Naive thymus-derived CD4-positive, alpha-beta T cell (primary cell): ENCODE results near the gene MED15. TPM values are rescaled to one million over a fixed set of nuclear protein-coding genes. Genes with fewer than 3 reads are reported as not detected.
A peak's percentile ranks its signal among the peaks of the same experiment; 100 is the strongest.

ENCODE experiments used
- ATAC-seq: fragments of 150-1000 bp; cut with Tn5 transposase; 2 replicates; pipeline ENCODE4 v1.10.0; 2021; ENCODE audit warnings: mild to moderate bottlenecking, moderate library complexity
- CTCF ChIA-PET: fragments of 350-600 bp; sonication (Branson Sonifier 250); formaldehyde crosslinking; loops from one replicate; lab custom pipeline; 2021; ENCODE audit warnings: antibody characterized with exemption; lab: Charles Lee
- POLR2A ChIA-PET: fragments of 350-600 bp; sonication (Branson Sonifier 250); formaldehyde crosslinking; loops from one replicate; lab custom pipeline; 2021; ENCODE audit warnings: antibody characterized with exemption, inconsistent platforms; lab: Charles Lee
- DNase-seq, 9 donors: peaks; one replicate each; pipeline versions ENCODE4 v3.0.0 to v3.0.0-alpha.2; 2020 to 2022; ENCODE audit warnings: mixed read lengths in 1 of 9
- H3K27ac ChIP-seq: one replicate; pipeline ENCODE4 v1.7.0; 2013; ENCODE audit warnings: mild to moderate bottlenecking, low read depth, low read length, moderate library complexity
- H3K27me3 ChIP-seq, 2 donors: one replicate each; pipeline ENCODE4 v1.7.0; 2013; ENCODE audit warnings: low read length in 2 of 2, mild to moderate bottlenecking in 2 of 2, moderate library complexity in 2 of 2; ENCODE audit not compliant: control insufficient read depth in 2 of 2, insufficient read depth in 2 of 2
- H3K36me3 ChIP-seq, 3 experiments: 1 replicate in 2 of 3; 2 replicates in 1 of 3; pipeline ENCODE4 v1.7.0; 2013; ENCODE audit warnings: low read length in 3 of 3, mild to moderate bottlenecking in 3 of 3, moderate library complexity in 1 of 3; ENCODE audit not compliant: insufficient read depth in 3 of 3, control insufficient read depth in 2 of 3
- H3K4me1 ChIP-seq, 2 donors: one replicate each; pipeline ENCODE4 v1.7.0; 2013; ENCODE audit warnings: low read length in 2 of 2, mild to moderate bottlenecking in 2 of 2, moderate library complexity in 1 of 2; ENCODE audit not compliant: control insufficient read depth in 2 of 2, insufficient read depth in 2 of 2
- H3K4me3 ChIP-seq: 2 replicates; pipeline ENCODE4 v1.7.0; 2013; ENCODE audit warnings: mild to moderate bottlenecking, low read length
- H3K9me3 ChIP-seq, 3 experiments: 1 replicate in 2 of 3; 2 replicates in 1 of 3; pipeline ENCODE4 v1.7.0; 2013; ENCODE audit warnings: low read length in 3 of 3; ENCODE audit not compliant: control insufficient read depth in 2 of 3
- H3K27ac Mint-ChIP-seq, 9 donors: one replicate each; pipeline ENCODE4 v1.8.0; 2020 to 2022; ENCODE audit warnings: mixed read lengths in 9 of 9, mild to moderate bottlenecking in 8 of 9, moderate library complexity in 5 of 9, inconsistent platforms in 2 of 9
- H3K27me3 Mint-ChIP-seq, 5 donors: one replicate each; pipeline ENCODE4 v1.8.0; 2021 to 2022; ENCODE audit warnings: mixed read lengths in 5 of 5, mild to moderate bottlenecking in 1 of 5
- H3K36me3 Mint-ChIP-seq, 5 donors: one replicate each; pipeline ENCODE4 v1.8.0; 2020 to 2022; ENCODE audit warnings: mixed read lengths in 5 of 5, mild to moderate bottlenecking in 3 of 5, inconsistent platforms in 1 of 5
- H3K4me1 Mint-ChIP-seq, 7 donors: one replicate each; pipeline ENCODE4 v1.8.0; 2020 to 2022; ENCODE audit warnings: mixed read lengths in 7 of 7, mild to moderate bottlenecking in 3 of 7, inconsistent platforms in 1 of 7
- H3K4me3 Mint-ChIP-seq, 10 donors: one replicate each; pipeline ENCODE4 v1.8.0; 2020 to 2022; ENCODE audit warnings: mild to moderate bottlenecking in 10 of 10, mixed read lengths in 10 of 10, moderate library complexity in 6 of 10, inconsistent platforms in 2 of 10
- H3K9me3 Mint-ChIP-seq, 11 donors: one replicate each; pipeline ENCODE4 v1.8.0; 2020 to 2022; ENCODE audit warnings: mixed read lengths in 11 of 11, mild to moderate bottlenecking in 4 of 11, inconsistent platforms in 1 of 11, moderate library complexity in 1 of 11
- intact Hi-C, 2 donors: fragments of 100-400 bp; cut with micrococcal nuclease; formaldehyde crosslinking; loops; one replicate each; pipeline ENCODE4 v1.15.1; 2023
- polyA plus RNA-seq, 2 donors: library from polyadenylated mRNA; unstranded; fragments of 300-500 nt; fragmentation: Illumina TruSeq; gene quantifications; one replicate each; pipeline ENCODE4 v1.2.3, GENCODE V29; 2021
- total RNA-seq, 6 experiments: library from RNA in 5 of 6; stranded (reverse) in 5 of 6; gene quantifications; 1 replicate in 5 of 6; 2 replicates in 1 of 6; pipeline ENCODE4 v1.2.3 and lab custom pipeline; 2021 to 2026

Gene MED15
- total and polyA plus RNA-seq, 7 experiments from 2014 or later: 24.3 to 235 (median 192) TPM

GRCh38 chr22:20517841-20518592 lies 10.6 kb downstream of the MED15 start:
- intact Hi-C loops: no loop called here
- H3K36me3 Mint-ChIP-seq: peaks cover 11 to 49% (median 21%) of the 10 kb centered on the region in 5 donors
- Histone ChIP-seq H3K4me3 (no peak overlapping the region), H3K36me3 (peaks cover 0 to 57% (median 5%) of the 10 kb centered on the region in 3 experiments), H3K9me3 (no peaks in the 10 kb centered on the region), H3K4me1 (peaks cover 18 to 35% of the 10 kb centered on the region in 2 donors), H3K27me3 (no peaks in the 10 kb centered on the region), H3K27ac (peak overlapping the region; percentile 25)
- no peaks in the 10 kb centered on the region for H3K9me3 Mint-ChIP-seq
- peaks cover 52 to 85% (median 76%) of the 10 kb centered on the region in 7 donors for H3K4me1 Mint-ChIP-seq
- peak overlapping the region in 9 of 10 donors; percentile 6 to 66 (median 47) for H3K4me3 Mint-ChIP-seq
- POLR2A ChIA-PET: interaction anchor here (0.9 to 1.5 kb wide), 5 partner anchors 11 to 57 kb away, joined by 3 to 5 read pairs (median 3); no protein-coding TSS in a partner anchor
- peak overlapping the region; percentile 36 to 89 (median 75) for H3K27ac Mint-ChIP-seq
- DNase-seq: no peak
- CTCF ChIA-PET: interaction anchor here (0.9 to 2.0 kb wide), 2 partner anchors 9 to 47 kb away, joined by 3 to 6 read pairs; no protein-coding TSS in a partner anchor
- no peaks in the 10 kb centered on the region for H3K27me3 Mint-ChIP-seq
- ATAC-seq: no peak

- H3K4me3 ChIP-seq: no peak overlapping the region
- H3K36me3 Mint-ChIP-seq: peaks cover 6 to 38% (median 21%) of the 10 kb centered on the region in 5 donors
- no peak overlapping the region for H3K4me3 Mint-ChIP-seq
Measured at GRCh38 chr22:20519558-20519957, 12.1 kb downstream of the MED15 start.

GRCh38 chr22:20520093-20520511 lies 12.7 kb downstream of the MED15 start:
- peak overlapping the region in 8 of 9 donors; percentile 21 to 86 (median 53) for H3K27ac Mint-ChIP-seq
- ChIA-PET POLR2A (interaction anchor here (0.7 to 1.7 kb wide), 6 partner anchors 13 to 57 kb away, joined by 3 to 4 read pairs (median 4); no protein-coding TSS in a partner anchor), CTCF (no interaction called here)
- H3K4me3 ChIP-seq: no peak overlapping the region
- intact Hi-C loops: no loop called here
- H3K9me3 Mint-ChIP-seq: peaks cover 0 to 1% (median 0%) of the 10 kb centered on the region in 11 donors
- H3K9me3 ChIP-seq: no peaks in the 10 kb centered on the region
- H3K36me3 ChIP-seq: peaks cover 0 to 40% (median 0%) of the 10 kb centered on the region in 3 experiments
- H3K27me3 ChIP-seq: no peaks in the 10 kb centered on the region
- H3K36me3 Mint-ChIP-seq: peaks cover 6 to 35% (median 21%) of the 10 kb centered on the region in 5 donors
- peaks cover 28 to 50% of the 10 kb centered on the region in 2 donors for H3K4me1 ChIP-seq
- DNase-seq: no peak
- no peaks in the 10 kb centered on the region for H3K27me3 Mint-ChIP-seq
- H3K4me1 Mint-ChIP-seq: peaks cover 55 to 84% (median 78%) of the 10 kb centered on the region in 7 donors
- H3K4me3 Mint-ChIP-seq: peak overlapping the region in 3 of 10 donors; percentile 11 to 28 (median 27)
- no peak overlapping the region for H3K27ac ChIP-seq
- ATAC-seq: no peak

More at GRCh38 chr22:20519558-20519957, 12.1 kb downstream of the MED15 start:
- ATAC-seq (no peak), DNase-seq (no peak)
- ChIA-PET CTCF (interaction anchor here (0.6 kb wide), 1 partner anchor 101 kb away, joined by 3 read pairs; no protein-coding TSS in a partner anchor), POLR2A (interaction anchor here (0.7 to 1.7 kb wide), 5 partner anchors 13 to 56 kb away, joined by 3 to 4 read pairs (median 4); no protein-coding TSS in a partner anchor)
- Mint-ChIP-seq H3K4me1 (peaks cover 53 to 85% (median 77%) of the 10 kb centered on the region in 7 donors), H3K27ac (peak overlapping the region in 4 of 9 donors; percentile 42 to 75 (median 46)), H3K9me3 (peaks cover 0 to 1% (median 0%) of the 10 kb centered on the region in 11 donors), H3K27me3 (no peaks in the 10 kb centered on the region)
- intact Hi-C loops: no loop called here
- H3K27me3 ChIP-seq: no peaks in the 10 kb centered on the region
- H3K9me3 ChIP-seq: no peaks in the 10 kb centered on the region
- H3K4me1 ChIP-seq: peaks cover 28 to 50% of the 10 kb centered on the region in 2 donors
- H3K36me3 ChIP-seq: peaks cover 0 to 46% (median 0%) of the 10 kb centered on the region in 3 experiments
- H3K27ac ChIP-seq: no peak overlapping the region

GRCh38 chr22:20522134-20523004 lies 15.0 kb downstream of the MED15 start:
- H3K36me3 Mint-ChIP-seq: peaks cover 6 to 36% (median 24%) of the 10 kb centered on the region in 5 donors
- H3K4me1 ChIP-seq: peaks cover 17 to 39% of the 10 kb centered on the region in 2 donors
- intact Hi-C loops: loop anchor here in 1 of 2 donors (2.0 kb wide), 1 partner anchor 14 kb away; no protein-coding TSS in a partner anchor

GRCh38 chr22:20523086-20523983 lies 15.9 kb downstream of the MED15 start:
- peak in 2 of 9 donors; percentile 2 to 11 for DNase-seq
- H3K9me3 Mint-ChIP-seq: peaks cover 0 to 1% (median 0%) of the 10 kb centered on the region in 11 donors
- H3K27ac Mint-ChIP-seq: peak overlapping the region; percentile 74 to 91 (median 86)
- peaks cover 48 to 79% (median 76%) of the 10 kb centered on the region in 7 donors for H3K4me1 Mint-ChIP-seq
- ChIA-PET POLR2A (interaction anchor here (0.8 to 2.7 kb wide), 3 partner anchors 26 to 45 kb away, joined by 4 to 11 read pairs (median 8); no protein-coding TSS in a partner anchor), CTCF (interaction anchor here (0.6 to 1.2 kb wide), 4 partner anchors 10 to 70 kb away, joined by 3 to 4 read pairs (median 3); no protein-coding TSS in a partner anchor)
- H3K27me3 ChIP-seq: no peaks in the 10 kb centered on the region
- H3K36me3 ChIP-seq: peaks cover 0 to 51% (median 0%) of the 10 kb centered on the region in 3 experiments
- peak; percentile 59 for ATAC-seq
- H3K4me3 Mint-ChIP-seq: peak overlapping the region; percentile 50 to 82 (median 66)
- peaks cover 16 to 29% of the 10 kb centered on the region in 2 donors for H3K4me1 ChIP-seq
- intact Hi-C loops: loop anchor here in 1 of 2 donors (2.0 kb wide), 1 partner anchor 15 kb away; no protein-coding TSS in a partner anchor
- H3K9me3 ChIP-seq: no peaks in the 10 kb centered on the region
- peak overlapping the region; percentile 54 for H3K27ac ChIP-seq
- H3K36me3 Mint-ChIP-seq: peaks cover 10 to 38% (median 25%) of the 10 kb centered on the region in 5 donors
- no peak overlapping the region for H3K4me3 ChIP-seq
- H3K27me3 Mint-ChIP-seq: no peaks in the 10 kb centered on the region

More at GRCh38 chr22:20522134-20523004, 15.0 kb downstream of the MED15 start:
- Mint-ChIP-seq H3K4me3 (peak overlapping the region; percentile 20 to 77 (median 52)), H3K9me3 (peaks cover 0 to 1% (median 0%) of the 10 kb centered on the region in 11 donors), H3K27ac (peak overlapping the region; percentile 2 to 90 (median 84)), H3K27me3 (no peaks in the 10 kb centered on the region), H3K4me1 (peaks cover 56 to 82% (median 80%) of the 10 kb centered on the region in 7 donors)
- no peaks in the 10 kb centered on the region for H3K9me3 ChIP-seq
- DNase-seq (no peak), ATAC-seq (no peak)
- H3K27ac ChIP-seq: peak overlapping the region; percentile 54
- POLR2A ChIA-PET: interaction anchor here (1.2 to 2.7 kb wide), 2 partner anchors 13 to 44 kb away, joined by 3 to 11 read pairs; no protein-coding TSS in a partner anchor
- H3K4me3 ChIP-seq: no peak overlapping the region
- CTCF ChIA-PET: interaction anchor here (0.6 to 1.2 kb wide), 3 partner anchors 42 to 66 kb away, joined by 3 read pairs; no protein-coding TSS in a partner anchor
- no peaks in the 10 kb centered on the region for H3K27me3 ChIP-seq
- peaks cover 0 to 44% (median 0%) of the 10 kb centered on the region in 3 experiments for H3K36me3 ChIP-seq
